ENCODE data around the gene VAPB. TPM values are rescaled to one million over a fixed set of nuclear protein-coding genes. Genes with fewer than 3 reads are reported as not detected.

The VAPB gene
- total RNA-seq, 1 experiment from 2014 or later: 51.1 TPM

DNA sequence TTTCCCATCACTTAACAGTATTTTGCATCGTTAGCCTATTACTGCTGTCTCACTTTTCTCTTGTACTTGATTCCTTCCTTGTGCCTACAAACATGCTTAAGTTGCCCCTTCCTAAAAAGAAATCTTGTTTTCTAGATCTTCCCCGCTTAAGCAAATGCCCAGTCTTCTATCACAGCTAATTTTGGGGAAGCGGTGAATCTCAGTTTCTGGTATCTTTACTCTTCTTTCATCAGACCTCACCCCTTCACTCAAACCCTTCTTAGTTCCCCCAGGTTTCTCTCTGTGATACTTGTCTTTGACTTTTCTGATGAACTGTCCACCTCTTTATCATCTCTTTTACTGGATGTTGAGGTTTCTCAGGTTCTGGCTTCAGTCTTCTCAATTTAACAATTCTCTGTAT lies 14.2 kb downstream of the VAPB start:
- no peak overlapping the region for H3K27ac ChIP-seq (ENCODE audit: low read depth, low read length)
- H3K79me2 ChIP-seq (ENCODE audit: insufficient read depth, low read length): peaks cover 100% of the 10 kb centered on the region
- BruUV-seq (replicated peaks): no TSS peak
- DNase-seq (ENCODE audit: low read depth, low spot score): no peak
- no peak overlapping the region for H3K4me3 ChIP-seq (replicated peaks in 1 of 2; ENCODE audit: low read depth in 1 of 2, low read length in 2 of 2)
- TF ChIP-seq YY1 (IDR thresholded peaks at IDR 0.05; ENCODE audit: extremely low read depth, insufficient replicate concordance, low read depth, low read length) (no peak), ZFX (IDR thresholded peaks at IDR 0.05) (no peak), ZBTB33 (IDR thresholded peaks at IDR 0.05; ENCODE audit: extremely low read depth, insufficient replicate concordance, low read length) (no peak), CEBPB (IDR thresholded peaks at IDR 0.05; ENCODE audit: low read depth) (no peak), RAD21 (IDR thresholded peaks at IDR 0.05; ENCODE audit: low read depth) (no peak), SRF (IDR thresholded peaks at IDR 0.05; ENCODE audit: low read depth) (no peak), CBX3 (IDR thresholded peaks at IDR 0.05; ENCODE audit: low read depth) (no peak), FOSL1 (IDR thresholded peaks at IDR 0.05; ENCODE audit: low read depth) (no peak), TCF7L2 (IDR thresholded peaks at IDR 0.05; ENCODE audit: borderline replicate concordance, extremely low read depth, insufficient read depth, insufficient read length) (no peak)
- TF ChIP-seq, protein P1, sequence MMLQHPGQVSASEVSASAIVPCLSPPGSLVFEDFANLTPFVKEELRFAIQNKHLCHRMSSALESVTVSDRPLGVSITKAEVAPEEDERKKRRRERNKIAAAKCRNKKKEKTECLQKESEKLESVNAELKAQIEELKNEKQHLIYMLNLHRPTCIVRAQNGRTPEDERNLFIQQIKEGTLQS (IDR thresholded peaks at IDR 0.05): no peak
- TF ChIP-seq, protein P2, sequence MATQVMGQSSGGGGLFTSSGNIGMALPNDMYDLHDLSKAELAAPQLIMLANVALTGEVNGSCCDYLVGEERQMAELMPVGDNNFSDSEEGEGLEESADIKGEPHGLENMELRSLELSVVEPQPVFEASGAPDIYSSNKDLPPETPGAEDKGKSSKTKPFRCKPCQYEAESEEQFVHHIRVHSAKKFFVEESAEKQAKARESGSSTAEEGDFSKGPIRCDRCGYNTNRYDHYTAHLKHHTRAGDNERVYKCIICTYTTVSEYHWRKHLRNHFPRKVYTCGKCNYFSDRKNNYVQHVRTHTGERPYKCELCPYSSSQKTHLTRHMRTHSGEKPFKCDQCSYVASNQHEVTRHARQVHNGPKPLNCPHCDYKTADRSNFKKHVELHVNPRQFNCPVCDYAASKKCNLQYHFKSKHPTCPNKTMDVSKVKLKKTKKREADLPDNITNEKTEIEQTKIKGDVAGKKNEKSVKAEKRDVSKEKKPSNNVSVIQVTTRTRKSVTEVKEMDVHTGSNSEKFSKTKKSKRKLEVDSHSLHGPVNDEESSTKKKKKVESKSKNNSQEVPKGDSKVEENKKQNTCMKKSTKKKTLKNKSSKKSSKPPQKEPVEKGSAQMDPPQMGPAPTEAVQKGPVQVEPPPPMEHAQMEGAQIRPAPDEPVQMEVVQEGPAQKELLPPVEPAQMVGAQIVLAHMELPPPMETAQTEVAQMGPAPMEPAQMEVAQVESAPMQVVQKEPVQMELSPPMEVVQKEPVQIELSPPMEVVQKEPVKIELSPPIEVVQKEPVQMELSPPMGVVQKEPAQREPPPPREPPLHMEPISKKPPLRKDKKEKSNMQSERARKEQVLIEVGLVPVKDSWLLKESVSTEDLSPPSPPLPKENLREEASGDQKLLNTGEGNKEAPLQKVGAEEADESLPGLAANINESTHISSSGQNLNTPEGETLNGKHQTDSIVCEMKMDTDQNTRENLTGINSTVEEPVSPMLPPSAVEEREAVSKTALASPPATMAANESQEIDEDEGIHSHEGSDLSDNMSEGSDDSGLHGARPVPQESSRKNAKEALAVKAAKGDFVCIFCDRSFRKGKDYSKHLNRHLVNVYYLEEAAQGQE (IDR thresholded peaks at IDR 0.05; ENCODE audit: low read depth): no peak
- RAD21 ChIA-PET (ENCODE audit: low non-redundant PET in 1 of 2, low total read pairs in 2 of 2, uncharacterized antibody in 2 of 2, unreplicated experiment in 2 of 2): no interaction called here
- no peaks in the 10 kb centered on the region for H3K4me1 ChIP-seq (ENCODE audit: control insufficient read depth in 1 of 2, insufficient read depth in 2 of 2, low read length in 2 of 2)
- H3K9me3 ChIP-seq (ENCODE audit: control insufficient read depth in 1 of 2, insufficient read depth in 1 of 2, low read depth in 1 of 2, low read length in 2 of 2): no peaks in the 10 kb centered on the region
- H3K4me2 ChIP-seq (ENCODE audit: low read length): no peak overlapping the region
- no peak overlapping the region for H2AFZ ChIP-seq (ENCODE audit: low read depth, low read length, poor library complexity, severe bottlenecking)
- ATAC-seq: no peak
- CTCF ChIA-PET: no interaction called here
- intact Hi-C loops (cut with micrococcal nuclease): no loop called here
- H3K9me2 ChIP-seq (ENCODE audit: insufficient read depth): no peaks in the 10 kb centered on the region
- POLR2A ChIA-PET: interaction anchor here (1.0 kb wide), 1 partner anchor 14 kb away, joined by 3 read pairs; the partner anchor contains the start of gene VAPB
- no peaks in the 10 kb centered on the region for H3K36me3 ChIP-seq (ENCODE audit: control insufficient read depth in 1 of 2, insufficient read depth in 2 of 2, low read length in 2 of 2)
- H3K27me3 ChIP-seq (ENCODE audit: insufficient read depth, low read length): no peaks in the 10 kb centered on the region
- H4K20me1 ChIP-seq (ENCODE audit: insufficient read depth): peaks cover 19% of the 10 kb centered on the region; the same call in 1 of the 2 replicates
- no peak overlapping the region for H3K9ac ChIP-seq (ENCODE audit: low read length)
